Liver (tissue), 9 donors: ENCODE results near the gene ARMC2. TPM values are rescaled to one million over a fixed set of nuclear protein-coding genes. Genes with fewer than 3 reads are reported as not detected.

ENCODE experiments used
- DNase-seq: peaks from one replicate; pipeline ENCODE4 v3.0.0-alpha.2; 2017; ENCODE audit warnings: low spot score
- H3K27ac ChIP-seq, 2 donors: one replicate each; pipeline ENCODE4 v1.7.0; 2013; ENCODE audit warnings: inconsistent platforms in 2 of 2, low read length in 2 of 2, control low read depth in 1 of 2, low read depth in 1 of 2, mild to moderate bottlenecking in 1 of 2
- H3K27me3 ChIP-seq, 4 donors: one replicate each; pipeline versions ENCODE4 v1.6.1 to v1.7.0; 2013; ENCODE audit warnings: low read length in 3 of 4, inconsistent platforms in 1 of 4, mild to moderate bottlenecking in 1 of 4, moderate library complexity in 1 of 4; ENCODE audit not compliant: control insufficient read depth in 4 of 4, insufficient read depth in 4 of 4
- H3K36me3 ChIP-seq, 4 donors: one replicate each; pipeline versions ENCODE4 v1.6.1 to v1.7.0; 2013; ENCODE audit warnings: low read length in 3 of 4, mild to moderate bottlenecking in 3 of 4, low read depth in 1 of 4, moderate library complexity in 1 of 4; ENCODE audit not compliant: control insufficient read depth in 4 of 4, insufficient read depth in 3 of 4
- H3K4me1 ChIP-seq, 4 donors: one replicate each; pipeline versions ENCODE4 v1.6.1 to v1.7.0; 2013; ENCODE audit warnings: low read length in 3 of 4, mild to moderate bottlenecking in 3 of 4, moderate library complexity in 1 of 4; ENCODE audit not compliant: control insufficient read depth in 4 of 4, insufficient read depth in 4 of 4
- H3K4me3 ChIP-seq, 3 donors: one replicate each; pipeline versions ENCODE4 v1.6.1 to v1.7.0; 2013; ENCODE audit warnings: low read length in 3 of 3, control low read depth in 1 of 3, low read depth in 1 of 3, mild to moderate bottlenecking in 1 of 3
- H3K9ac ChIP-seq, 2 donors: one replicate each; pipeline ENCODE4 v1.7.0; 2013; ENCODE audit warnings: low read length in 2 of 2, mild to moderate bottlenecking in 2 of 2, moderate library complexity in 2 of 2, control low read depth in 1 of 2, low read depth in 1 of 2
- H3K9me3 ChIP-seq, 4 donors: one replicate each; pipeline versions ENCODE4 v1.6.1 to v1.7.0; 2013; ENCODE audit warnings: low read length in 3 of 4; ENCODE audit not compliant: control insufficient read depth in 4 of 4
- EGR1 ChIP-seq, 2 donors: IDR thresholded peaks; 2 replicates each; pipeline ENCODE4 v1.6.1; 2016 to 2018; ENCODE audit warnings: antibody characterized with exemption in 2 of 2, low read depth in 2 of 2
- FOXA1 ChIP-seq: IDR thresholded peaks from 2 replicates; pipeline ENCODE4 v1.6.1; 2016; ENCODE audit warnings: antibody characterized with exemption
- FOXA2 ChIP-seq: IDR thresholded peaks from 2 replicates; pipeline ENCODE4 v1.6.1; 2016; ENCODE audit warnings: antibody characterized with exemption
- GABPA ChIP-seq, 2 donors: IDR thresholded peaks in 1 of 2; conservative IDR thresholded peaks in 1 of 2; 2 replicates each; pipeline ENCODE4 v1.6.1; 2016; ENCODE audit warnings: antibody characterized with exemption in 2 of 2, mild to moderate bottlenecking in 1 of 2, moderate library complexity in 1 of 2
- HNF4A ChIP-seq, 2 donors: conservative IDR thresholded peaks; 2 replicates each; pipeline ENCODE4 v1.6.1; 2016; ENCODE audit warnings: antibody characterized with exemption in 2 of 2, mild to moderate bottlenecking in 2 of 2
- HNF4G ChIP-seq: IDR thresholded peaks from 2 replicates; pipeline ENCODE4 v1.6.1; 2016; ENCODE audit warnings: antibody characterized with exemption
- JUND ChIP-seq, 2 donors: IDR thresholded peaks; 2 replicates each; pipeline ENCODE4 v1.6.1; 2016; ENCODE audit warnings: antibody characterized with exemption in 2 of 2
- NR2F2 ChIP-seq: IDR thresholded peaks from 2 replicates; pipeline ENCODE4 v1.6.1; 2016; ENCODE audit warnings: antibody characterized with exemption
- RAD21 ChIP-seq, 2 donors: IDR thresholded peaks; 2 replicates each; pipeline ENCODE4 v1.6.1; 2016; ENCODE audit warnings: antibody characterized with exemption in 2 of 2, mild to moderate bottlenecking in 2 of 2
- RXRA ChIP-seq, 2 donors: IDR thresholded peaks; 2 replicates each; pipeline ENCODE4 v1.6.1; 2017 to 2018; ENCODE audit warnings: antibody characterized with exemption in 2 of 2, mild to moderate bottlenecking in 1 of 2
- SP1 ChIP-seq: IDR thresholded peaks from 2 replicates; pipeline ENCODE4 v1.6.1; 2018; ENCODE audit warnings: antibody characterized with exemption, mild to moderate bottlenecking
- TAF1 ChIP-seq: conservative IDR thresholded peaks from 2 replicates; pipeline ENCODE4 v1.6.1; 2016; ENCODE audit warnings: antibody characterized with exemption, mild to moderate bottlenecking
- YY1 ChIP-seq: IDR thresholded peaks from 2 replicates; pipeline ENCODE4 v1.6.1; 2016; ENCODE audit warnings: antibody characterized with exemption, mild to moderate bottlenecking
- WGBS: extraction: QIAGEN DNeasy Blood & Tissue Kit; methylation state at CpG from one replicate; pipeline ENCODE4 v1.1.7; 2013; 5-methylcytosine and 5-hydroxymethylcytosine counted together
- polyA plus RNA-seq, 2 donors: library from polyadenylated mRNA; stranded (reverse) in 1 of 2; unstranded in 1 of 2; fragments of 200-250 nt in 1 of 2; fragments of >200 nt in 1 of 2; fragmentation: Nextera tagmentation in 1 of 2; extraction: Ambion mirVana in 1 of 2; gene quantifications; one replicate each; pipeline versions ENCODE4 v1.2.1 to v1.2.3, GENCODE V29; 2013 to 2015
- total RNA-seq, 2 donors: library from RNA; depleted of rRNA; stranded (reverse); fragments of >200 nt; gene quantifications; one replicate each; pipeline ENCODE4 v1.2.3, GENCODE V29; 2014
- TF ChIP-seq, protein P1 (sequence below): IDR thresholded peaks from 2 replicates; pipeline ENCODE4 v1.6.1; 2016; ENCODE audit warnings: antibody characterized with exemption
- TF ChIP-seq, protein P2 (sequence below): IDR thresholded peaks from 2 replicates; pipeline ENCODE4 v1.6.1; 2016; ENCODE audit warnings: antibody characterized with exemption
- TF ChIP-seq, protein P3 (sequence below): IDR thresholded peaks from 2 replicates; pipeline ENCODE4 v1.6.1; 2016; ENCODE audit warnings: antibody characterized with exemption, mild to moderate bottlenecking
- TF ChIP-seq, protein P4 (sequence below): IDR thresholded peaks from 2 replicates; pipeline ENCODE4 v1.6.1; 2016; ENCODE audit warnings: antibody characterized with exemption
- TF ChIP-seq, protein P5 (sequence below): fragments of 150-350 bp; IDR thresholded peaks from 2 replicates; pipeline ENCODE4 v1.5.1; 2017; ENCODE audit warnings: improper control_type of control experiment, low read depth, low read length; ENCODE audit not compliant: missing input control
- donor health status: healthy.
- donor health status: healthy.
- donor health status: healthy.
- donor health status: healthy.
- donor health status: healthy.

ARMC2 gene
- total and polyA plus RNA-seq, 4 donors = 0.24 to 1.5 (median 0.73) TPM

DNA sequence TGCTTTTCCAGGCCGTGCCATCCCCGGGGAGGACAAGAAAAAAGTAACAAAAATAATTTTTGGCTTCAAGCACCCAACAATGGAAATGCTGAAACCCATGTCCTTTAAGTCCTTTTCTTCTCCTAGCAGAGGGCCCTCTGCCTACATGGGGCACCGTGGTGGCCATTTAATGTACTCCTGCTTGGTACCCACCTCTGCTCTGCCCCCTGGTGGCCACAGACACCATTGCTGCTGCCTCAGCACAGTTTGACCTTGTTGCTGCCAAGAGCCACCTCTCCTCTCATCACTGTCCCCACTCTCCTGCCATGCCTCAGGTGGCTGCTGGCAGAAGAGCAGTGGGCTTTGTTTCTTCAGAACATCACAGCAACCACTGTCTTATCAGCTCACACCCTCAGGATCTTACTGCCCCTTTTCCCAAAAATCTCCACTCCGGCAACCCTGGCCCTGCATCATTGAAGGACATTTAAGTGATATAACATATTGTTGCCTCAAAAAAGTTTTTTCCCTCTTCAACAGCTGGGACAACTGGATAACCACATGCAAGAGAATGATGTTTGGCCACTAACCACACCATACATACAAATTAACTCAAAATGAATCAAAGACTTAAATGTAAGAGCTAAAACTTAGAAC, 12.9 kb upstream of the ARMC2 start:
- Histone ChIP-seq H3K27ac (no peak overlapping the region), H3K9ac (no peak overlapping the region), H3K27me3 (no peaks in the 10 kb centered on the region), H3K36me3 (no peaks in the 10 kb centered on the region), H3K4me3 (no peak overlapping the region), H3K9me3 (no peaks in the 10 kb centered on the region), H3K4me1 (no peaks in the 10 kb centered on the region)
- peak; percentile 89 for DNase-seq
- TF ChIP-seq, protein P1, sequence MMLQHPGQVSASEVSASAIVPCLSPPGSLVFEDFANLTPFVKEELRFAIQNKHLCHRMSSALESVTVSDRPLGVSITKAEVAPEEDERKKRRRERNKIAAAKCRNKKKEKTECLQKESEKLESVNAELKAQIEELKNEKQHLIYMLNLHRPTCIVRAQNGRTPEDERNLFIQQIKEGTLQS = no peak
- TF ChIP-seq, protein P2, sequence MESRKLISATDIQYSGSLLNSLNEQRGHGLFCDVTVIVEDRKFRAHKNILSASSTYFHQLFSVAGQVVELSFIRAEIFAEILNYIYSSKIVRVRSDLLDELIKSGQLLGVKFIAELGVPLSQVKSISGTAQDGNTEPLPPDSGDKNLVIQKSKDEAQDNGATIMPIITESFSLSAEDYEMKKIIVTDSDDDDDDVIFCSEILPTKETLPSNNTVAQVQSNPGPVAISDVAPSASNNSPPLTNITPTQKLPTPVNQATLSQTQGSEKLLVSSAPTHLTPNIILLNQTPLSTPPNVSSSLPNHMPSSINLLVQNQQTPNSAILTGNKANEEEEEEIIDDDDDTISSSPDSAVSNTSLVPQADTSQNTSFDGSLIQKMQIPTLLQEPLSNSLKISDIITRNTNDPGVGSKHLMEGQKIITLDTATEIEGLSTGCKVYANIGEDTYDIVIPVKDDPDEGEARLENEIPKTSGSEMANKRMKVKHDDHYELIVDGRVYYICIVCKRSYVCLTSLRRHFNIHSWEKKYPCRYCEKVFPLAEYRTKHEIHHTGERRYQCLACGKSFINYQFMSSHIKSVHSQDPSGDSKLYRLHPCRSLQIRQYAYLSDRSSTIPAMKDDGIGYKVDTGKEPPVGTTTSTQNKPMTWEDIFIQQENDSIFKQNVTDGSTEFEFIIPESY = no peak
- TF ChIP-seq EGR1 (IDR thresholded peaks at IDR 0.05; ENCODE audit: low read depth in 2 of 2) (no peak), RAD21 (IDR thresholded peaks at IDR 0.05) (peak; percentile 96 to 98), SP1 (no peak), NR2F2 (peak; percentile 59), JUND (IDR thresholded peaks at IDR 0.05) (no peak), FOXA2 (no peak), HNF4G (no peak), GABPA (IDR thresholded peaks at IDR 0.05 in 1 of 2, conservative IDR thresholded peaks at IDR 0.05 in 1 of 2) (no peak), YY1 (peak; percentile 66), RXRA (IDR thresholded peaks at IDR 0.05) (peak in 1 of 2 donors; percentile 46), TAF1 (no peak), FOXA1 (no peak), HNF4A (conservative IDR thresholded peaks at IDR 0.05) (peak in 1 of 2 donors; percentile 26)
- TF ChIP-seq, protein P3, sequence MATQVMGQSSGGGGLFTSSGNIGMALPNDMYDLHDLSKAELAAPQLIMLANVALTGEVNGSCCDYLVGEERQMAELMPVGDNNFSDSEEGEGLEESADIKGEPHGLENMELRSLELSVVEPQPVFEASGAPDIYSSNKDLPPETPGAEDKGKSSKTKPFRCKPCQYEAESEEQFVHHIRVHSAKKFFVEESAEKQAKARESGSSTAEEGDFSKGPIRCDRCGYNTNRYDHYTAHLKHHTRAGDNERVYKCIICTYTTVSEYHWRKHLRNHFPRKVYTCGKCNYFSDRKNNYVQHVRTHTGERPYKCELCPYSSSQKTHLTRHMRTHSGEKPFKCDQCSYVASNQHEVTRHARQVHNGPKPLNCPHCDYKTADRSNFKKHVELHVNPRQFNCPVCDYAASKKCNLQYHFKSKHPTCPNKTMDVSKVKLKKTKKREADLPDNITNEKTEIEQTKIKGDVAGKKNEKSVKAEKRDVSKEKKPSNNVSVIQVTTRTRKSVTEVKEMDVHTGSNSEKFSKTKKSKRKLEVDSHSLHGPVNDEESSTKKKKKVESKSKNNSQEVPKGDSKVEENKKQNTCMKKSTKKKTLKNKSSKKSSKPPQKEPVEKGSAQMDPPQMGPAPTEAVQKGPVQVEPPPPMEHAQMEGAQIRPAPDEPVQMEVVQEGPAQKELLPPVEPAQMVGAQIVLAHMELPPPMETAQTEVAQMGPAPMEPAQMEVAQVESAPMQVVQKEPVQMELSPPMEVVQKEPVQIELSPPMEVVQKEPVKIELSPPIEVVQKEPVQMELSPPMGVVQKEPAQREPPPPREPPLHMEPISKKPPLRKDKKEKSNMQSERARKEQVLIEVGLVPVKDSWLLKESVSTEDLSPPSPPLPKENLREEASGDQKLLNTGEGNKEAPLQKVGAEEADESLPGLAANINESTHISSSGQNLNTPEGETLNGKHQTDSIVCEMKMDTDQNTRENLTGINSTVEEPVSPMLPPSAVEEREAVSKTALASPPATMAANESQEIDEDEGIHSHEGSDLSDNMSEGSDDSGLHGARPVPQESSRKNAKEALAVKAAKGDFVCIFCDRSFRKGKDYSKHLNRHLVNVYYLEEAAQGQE = no peak
- TF ChIP-seq, protein P4, sequence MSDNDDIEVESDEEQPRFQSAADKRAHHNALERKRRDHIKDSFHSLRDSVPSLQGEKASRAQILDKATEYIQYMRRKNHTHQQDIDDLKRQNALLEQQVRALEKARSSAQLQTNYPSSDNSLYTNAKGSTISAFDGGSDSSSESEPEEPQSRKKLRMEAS = no peak
- TF ChIP-seq, protein P5, sequence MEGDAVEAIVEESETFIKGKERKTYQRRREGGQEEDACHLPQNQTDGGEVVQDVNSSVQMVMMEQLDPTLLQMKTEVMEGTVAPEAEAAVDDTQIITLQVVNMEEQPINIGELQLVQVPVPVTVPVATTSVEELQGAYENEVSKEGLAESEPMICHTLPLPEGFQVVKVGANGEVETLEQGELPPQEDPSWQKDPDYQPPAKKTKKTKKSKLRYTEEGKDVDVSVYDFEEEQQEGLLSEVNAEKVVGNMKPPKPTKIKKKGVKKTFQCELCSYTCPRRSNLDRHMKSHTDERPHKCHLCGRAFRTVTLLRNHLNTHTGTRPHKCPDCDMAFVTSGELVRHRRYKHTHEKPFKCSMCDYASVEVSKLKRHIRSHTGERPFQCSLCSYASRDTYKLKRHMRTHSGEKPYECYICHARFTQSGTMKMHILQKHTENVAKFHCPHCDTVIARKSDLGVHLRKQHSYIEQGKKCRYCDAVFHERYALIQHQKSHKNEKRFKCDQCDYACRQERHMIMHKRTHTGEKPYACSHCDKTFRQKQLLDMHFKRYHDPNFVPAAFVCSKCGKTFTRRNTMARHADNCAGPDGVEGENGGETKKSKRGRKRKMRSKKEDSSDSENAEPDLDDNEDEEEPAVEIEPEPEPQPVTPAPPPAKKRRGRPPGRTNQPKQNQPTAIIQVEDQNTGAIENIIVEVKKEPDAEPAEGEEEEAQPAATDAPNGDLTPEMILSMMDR = peak; percentile 97
- whole genome bisulfite sequencing = 53% methylated on average over 4 of the region's 4 CpGs
